ENCODE measurements around the gene PDE4A.
A peak's percentile ranks its signal among the peaks of the same experiment; 100 is the strongest.
"Not testable (repeated sequence)": the region's sequence is repeated elsewhere in the genome, so short reads cannot be mapped to it uniquely, and the experiment has no call there.

PDE4A gene

GRCh38 chr19:10460714-10461046, 40.3 kb downstream of the PDE4A start:
- in situ Hi-C loops (cut with HindIII; ENCODE audit: low sequenced_read_pairs): no loop called here
- DNase-seq (ENCODE audit: low read depth, low spot score): no peak
- H3K4me3 ChIP-seq (ENCODE audit: low read depth, low read length): no peak overlapping the region
- no peak for TF ChIP-seq CTCF (IDR thresholded peaks at IDR 0.05; ENCODE audit: low read depth, low read length)

- peak overlapping the region; percentile 35 for H3K4me3 ChIP-seq (ENCODE audit: low read depth, low read length)
- no peak for TF ChIP-seq CTCF (IDR thresholded peaks at IDR 0.05; ENCODE audit: low read depth, low read length)
- peak; percentile 93 for DNase-seq (ENCODE audit: low read depth, low spot score)
- in situ Hi-C loops (cut with HindIII; ENCODE audit: low sequenced_read_pairs): no loop called here
Measured at GRCh38 chr19:10461047-10461949, 41.0 kb downstream of the PDE4A start.

- not testable (repeated sequence) for H3K4me3 ChIP-seq (ENCODE audit: low read depth, low read length)
Measured at GRCh38 chr19:10462042-10462441, 41.7 kb downstream of the PDE4A start.

GRCh38 chr19:10462557-10462956, 42.2 kb downstream of the PDE4A start:
- in situ Hi-C loops (cut with HindIII; ENCODE audit: low sequenced_read_pairs): no loop called here
- TF ChIP-seq CTCF (IDR thresholded peaks at IDR 0.05; ENCODE audit: low read depth, low read length): no peak
- DNase-seq (ENCODE audit: low read depth, low spot score): no peak
- no peak overlapping the region for H3K4me3 ChIP-seq (ENCODE audit: low read depth, low read length)

More at GRCh38 chr19:10462042-10462441, 41.7 kb downstream of the PDE4A start:
- DNase-seq (ENCODE audit: low read depth, low spot score); in situ Hi-C loops (cut with HindIII; ENCODE audit: low sequenced_read_pairs): not testable (repeated sequence)

GRCh38 chr19:10464456-10464855, 44.1 kb downstream of the PDE4A start:
- H3K4me3 ChIP-seq (ENCODE audit: low read depth, low read length): no peak overlapping the region
- DNase-seq (ENCODE audit: low read depth, low spot score): no peak
- no peak for TF ChIP-seq CTCF (IDR thresholded peaks at IDR 0.05; ENCODE audit: low read depth, low read length)
- in situ Hi-C loops (cut with HindIII; ENCODE audit: low sequenced_read_pairs): no loop called here

- TF ChIP-seq CTCF (IDR thresholded peaks at IDR 0.05; ENCODE audit: low read depth, low read length): no peak
- H3K4me3 ChIP-seq (ENCODE audit: low read depth, low read length): no peak overlapping the region
- in situ Hi-C loops (cut with HindIII; ENCODE audit: low sequenced_read_pairs): no loop called here
Measured at GRCh38 chr19:10467104-10467706, 46.9 kb downstream of the PDE4A start.

GRCh38 chr19:10468133-10468532, 47.8 kb downstream of the PDE4A start:
- DNase-seq (ENCODE audit: low read depth, low spot score): no peak
- H3K4me3 ChIP-seq (ENCODE audit: low read depth, low read length): no peak overlapping the region
- in situ Hi-C loops (cut with HindIII; ENCODE audit: low sequenced_read_pairs): no loop called here
- no peak for TF ChIP-seq CTCF (IDR thresholded peaks at IDR 0.05; ENCODE audit: low read depth, low read length)

More at GRCh38 chr19:10467104-10467706, 46.9 kb downstream of the PDE4A start:
- no peak for DNase-seq (ENCODE audit: low read depth, low spot score)
